Middle frontal gyrus (tissue), 1 donor: Measurements from ENCODE around the gene CDH8.
"Not testable (repeated sequence)": the region's sequence is repeated elsewhere in the genome, so short reads cannot be mapped to it uniquely, and the experiment has no call there.

Experiments used
- DNase-seq: peaks from one replicate; pipeline ENCODE4 v3.0.0-alpha.2; 2015; ENCODE audit warnings: low spot score; ENCODE audit errors: extremely low spot score

CDH8 gene

GRCh38 chr16:61934601-61935000, 101.6 kb downstream of the CDH8 start:
- no peak for DNase-seq

DNA sequence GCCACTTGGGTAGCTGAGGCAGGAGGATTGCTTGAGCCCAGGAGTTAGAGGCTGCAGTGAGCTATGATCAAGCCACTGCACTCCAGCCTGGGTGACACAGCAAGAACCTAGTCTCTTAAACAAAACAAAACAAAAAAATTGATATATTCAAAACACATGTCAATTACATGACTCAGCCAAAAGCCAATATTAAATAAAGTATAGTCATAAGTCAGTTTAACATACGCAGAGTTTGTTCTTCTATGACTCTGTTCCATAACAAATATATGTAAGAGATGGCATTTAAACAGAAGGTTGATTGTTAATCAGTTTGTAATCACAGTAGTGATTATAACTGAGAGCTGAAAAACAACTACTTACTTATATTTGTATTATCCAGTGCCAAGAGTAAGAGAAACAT, 106.5 kb downstream of the CDH8 start:
- DNase-seq, result no peak

DNA sequence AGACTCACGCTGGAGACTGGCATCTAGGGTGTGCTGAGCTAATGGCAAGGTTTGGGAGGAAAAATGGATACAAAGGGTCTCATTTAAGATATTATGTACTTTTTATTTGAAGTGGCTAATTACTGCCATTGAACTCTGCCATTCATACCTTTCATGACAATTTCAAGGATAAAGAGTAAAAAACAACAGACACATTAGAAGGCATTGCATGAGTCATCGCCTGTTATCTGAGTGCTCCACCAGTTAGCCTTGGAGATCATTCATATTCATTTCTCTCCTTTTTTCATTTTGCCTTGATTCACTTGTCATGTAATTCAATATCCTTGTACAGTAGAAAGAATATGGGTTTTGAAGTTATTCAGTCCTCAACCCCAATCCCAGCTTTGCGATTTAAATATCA, 109.5 kb downstream of the CDH8 start:
- no peak for DNase-seq

DNA sequence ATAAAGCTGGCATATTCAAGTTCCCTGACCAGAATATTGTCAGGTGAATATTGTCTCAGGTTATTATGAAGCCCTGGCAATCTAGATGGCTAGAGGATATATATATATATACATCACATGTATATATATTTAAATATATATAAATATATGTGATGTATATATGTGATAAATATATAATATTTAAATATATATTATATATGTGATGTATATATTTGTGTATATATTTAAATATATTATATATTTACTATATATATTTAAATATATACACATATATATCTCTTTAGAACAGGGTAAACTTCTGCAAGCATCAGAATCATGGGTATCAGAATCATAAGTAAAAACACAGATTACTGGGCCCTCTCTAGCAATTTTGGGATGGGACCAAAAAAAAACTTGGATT, 112.6 kb downstream of the CDH8 start:
- no peak for DNase-seq

DNA sequence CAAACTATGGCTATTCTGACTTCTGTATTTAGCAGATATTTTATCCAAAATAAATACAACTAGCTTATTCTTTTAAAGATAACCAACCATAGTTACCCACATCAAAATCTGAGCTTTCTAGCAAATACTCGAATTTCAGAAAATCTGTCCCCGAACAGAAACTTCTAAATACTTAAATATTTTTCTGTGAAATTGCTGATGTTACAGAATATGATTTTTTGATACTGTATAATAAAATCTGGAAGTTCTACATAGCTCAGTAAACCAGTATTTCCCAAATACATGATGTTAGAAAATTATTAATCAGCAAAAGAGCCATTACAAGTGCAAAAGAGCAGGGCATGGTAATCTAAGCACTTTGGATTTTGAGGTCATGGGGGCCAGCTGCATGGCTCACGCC, 114.9 kb downstream of the CDH8 start:
- DNase-seq, result no peak

DNA sequence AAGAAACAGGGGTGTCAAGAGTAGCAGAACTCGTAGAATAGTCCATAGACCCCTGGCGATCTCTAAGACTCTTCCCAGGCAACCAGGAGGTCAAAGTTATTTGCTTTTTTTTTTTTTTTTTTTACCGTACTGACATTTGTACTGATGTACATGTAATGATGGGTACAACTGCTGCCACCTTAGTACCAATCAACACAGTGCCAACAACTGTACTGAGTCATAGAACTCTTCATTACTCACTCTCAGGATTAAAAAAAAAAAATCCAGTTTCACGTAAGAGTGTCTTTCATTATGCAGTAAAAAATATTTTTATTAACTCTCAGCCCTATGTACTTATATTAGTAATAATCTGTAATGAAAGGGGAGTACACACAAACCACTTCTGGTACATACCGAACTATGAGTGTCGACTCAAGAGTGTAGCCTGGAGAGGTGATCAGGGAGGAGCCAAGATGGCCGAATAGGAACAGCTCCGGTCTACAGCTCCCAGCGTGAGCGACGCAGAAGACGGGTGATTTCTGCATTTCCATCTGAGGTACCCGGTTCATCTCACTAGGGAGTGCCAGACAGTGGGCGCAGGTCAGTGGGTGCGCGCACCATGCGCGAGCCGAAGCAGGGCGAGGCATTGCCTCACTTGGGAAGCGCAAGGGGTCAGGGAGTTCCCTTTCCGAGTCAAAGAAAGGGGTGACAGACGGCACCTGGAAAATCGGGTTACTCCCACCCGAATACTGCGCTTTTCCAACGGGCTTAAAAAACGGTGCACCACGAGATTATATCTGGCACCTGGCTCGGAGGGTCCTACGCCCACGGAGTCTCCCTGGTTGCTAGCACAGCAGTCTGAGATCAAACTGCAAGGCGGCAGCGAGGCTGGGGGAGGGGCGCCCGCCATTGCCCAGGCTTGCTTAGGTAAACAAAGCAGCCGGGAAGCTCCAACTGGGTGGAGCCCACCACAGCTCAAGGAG, 118.1 kb downstream of the CDH8 start:
- DNase-seq, result not testable (repeated sequence)

GRCh38 chr16:61915569-61915968, 120.7 kb downstream of the CDH8 start:
- no peak for DNase-seq

GRCh38 chr16:61909074-61909473, 127.2 kb downstream of the CDH8 start:
- no peak for DNase-seq

DNA sequence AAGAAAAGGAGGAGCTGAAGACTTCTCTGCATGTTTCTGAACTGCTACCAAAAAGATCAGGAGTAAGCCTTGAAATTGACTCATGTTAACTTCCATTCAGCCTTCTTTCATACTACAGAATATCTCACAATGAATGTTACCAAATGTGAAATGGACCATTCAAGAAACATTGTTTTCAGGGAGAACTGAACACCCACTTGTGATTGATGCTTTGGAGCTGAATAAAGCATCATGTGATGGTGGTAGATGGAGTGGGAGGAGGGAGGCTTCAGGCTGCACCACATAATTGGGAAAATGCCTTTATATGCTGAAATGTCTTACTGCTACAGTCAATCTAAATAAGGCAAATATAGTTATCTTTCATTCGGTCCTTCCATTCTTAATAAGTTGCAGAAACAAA, 127.8 kb downstream of the CDH8 start:
- no peak for DNase-seq

DNA sequence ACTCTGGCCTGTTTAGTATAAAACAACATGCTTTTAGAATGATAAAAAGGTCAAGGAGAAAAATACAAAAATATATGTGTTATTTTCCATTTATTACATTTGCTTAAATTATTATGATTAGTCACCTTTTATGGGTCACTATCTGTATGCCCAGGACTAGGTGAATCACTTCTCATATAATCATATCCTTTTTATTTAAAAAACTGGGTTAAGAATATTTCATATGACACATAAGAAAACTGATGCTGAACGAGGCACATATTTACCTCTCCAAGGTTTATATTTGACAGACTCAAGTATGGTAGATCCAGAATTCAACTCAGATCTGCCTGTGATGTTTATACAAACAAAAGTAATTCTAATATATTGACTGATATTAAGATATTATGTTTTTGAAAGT, 134.5 kb downstream of the CDH8 start:
- no peak for DNase-seq

- DNase-seq, result no peak
Observed at GRCh38 chr16:61900482-61900881, 135.8 kb downstream of the CDH8 start.

DNA sequence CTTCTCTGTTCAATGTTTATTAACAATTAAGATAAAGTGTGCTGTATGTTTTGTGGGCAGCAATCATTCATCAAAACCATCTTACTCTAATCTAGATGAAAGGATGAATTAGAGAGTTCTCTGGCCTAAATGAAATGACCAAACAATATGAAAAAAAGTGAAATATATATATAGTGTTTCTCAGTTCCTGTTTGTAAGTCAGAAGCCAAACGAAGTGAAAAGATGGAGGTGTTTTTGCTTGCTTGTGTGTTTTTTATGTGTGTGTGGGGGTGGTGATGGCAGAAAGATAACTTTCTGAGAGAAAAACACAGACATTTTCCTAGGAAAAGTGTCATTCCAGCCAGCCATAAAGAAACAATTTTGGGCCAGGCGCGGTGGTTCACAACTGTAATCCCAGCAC, 138.6 kb downstream of the CDH8 start:
- no peak for DNase-seq

- no peak for DNase-seq
Observed at GRCh38 chr16:61892531-61892930, 143.7 kb downstream of the CDH8 start.

DNA sequence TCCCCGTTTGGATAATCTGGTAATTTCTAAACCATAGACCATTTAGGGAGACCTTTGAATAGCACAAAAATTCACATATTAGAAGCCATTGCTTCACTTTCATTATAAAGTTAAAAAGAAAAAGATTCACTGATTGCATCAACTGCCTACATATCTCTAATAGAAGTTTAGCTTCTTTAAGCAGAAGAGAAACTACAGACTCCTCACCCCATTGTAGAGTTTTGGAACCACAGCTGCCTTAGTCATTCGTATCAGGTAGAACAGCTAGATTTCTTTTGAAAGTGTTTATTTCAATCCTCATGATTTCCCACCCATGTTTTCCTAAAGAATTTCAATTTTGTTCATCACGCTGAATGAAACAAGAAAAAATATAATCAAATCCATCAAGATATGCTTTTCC, 144.8 kb downstream of the CDH8 start:
- no peak for DNase-seq

DNA sequence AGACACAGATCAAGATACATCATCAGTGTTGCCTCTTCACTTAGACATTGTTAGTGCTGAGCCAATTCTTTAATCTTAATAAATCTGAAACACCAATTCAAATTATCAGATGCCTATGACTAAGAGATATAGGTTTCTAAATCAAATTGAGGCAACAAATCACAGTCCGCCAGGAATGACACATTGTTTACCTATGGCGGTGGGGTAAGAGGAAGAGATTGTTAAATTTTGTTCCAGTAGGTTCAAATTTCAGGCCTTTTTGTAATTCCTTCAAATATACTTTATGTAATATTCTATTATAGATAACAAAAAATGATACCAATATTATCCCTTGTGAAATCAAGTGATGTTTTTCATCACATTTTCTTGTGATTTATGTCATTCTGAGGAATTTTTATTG, 145.9 kb downstream of the CDH8 start:
- no peak for DNase-seq

- no peak for DNase-seq
Observed at GRCh38 chr16:61887903-61888302, 148.3 kb downstream of the CDH8 start.

GRCh38 chr16:61885343-61885742, 150.9 kb downstream of the CDH8 start:
- DNase-seq, result no peak

DNA sequence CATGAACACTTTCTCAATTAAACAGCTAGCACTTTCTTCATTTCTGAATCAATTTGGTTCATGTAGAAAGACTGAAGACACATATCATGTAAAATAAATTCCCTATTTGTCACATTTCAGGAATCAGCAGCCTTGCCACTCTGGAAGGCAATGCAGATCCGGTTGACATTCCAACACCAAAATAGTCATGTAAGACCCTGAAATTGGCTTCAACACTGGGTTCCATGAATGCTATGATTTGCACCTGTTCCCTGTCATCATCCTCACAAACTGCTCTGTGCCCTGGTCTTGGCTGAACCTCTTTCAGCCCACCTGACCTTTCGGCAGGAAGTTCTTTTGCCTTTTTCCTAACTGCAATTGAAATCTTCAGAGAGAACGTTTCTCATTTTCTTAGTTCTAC, 156.9 kb downstream of the CDH8 start:
- no peak for DNase-seq

GRCh38 chr16:61877436-61877835, 158.8 kb downstream of the CDH8 start:
- no peak for DNase-seq

DNA sequence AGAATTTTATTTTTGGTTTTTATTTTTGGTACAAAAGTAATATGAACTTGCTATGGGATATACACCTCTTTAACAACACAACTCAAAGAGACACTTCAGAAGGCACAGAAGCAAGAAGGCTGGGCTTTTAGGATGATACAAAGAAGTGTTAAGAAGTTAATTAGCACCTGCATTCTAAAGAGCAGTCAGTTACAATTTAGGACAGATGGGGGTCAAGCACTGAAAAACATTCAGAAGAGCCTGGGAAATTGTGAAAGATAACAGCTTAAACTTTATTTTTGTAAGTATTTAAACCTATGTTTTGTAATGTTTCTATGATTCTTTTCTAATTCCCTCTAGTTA, 163.5 kb downstream of the CDH8 start:
- DNase-seq, result no peak

- no peak for DNase-seq
Observed at GRCh38 chr16:61871837-61872777, 164.1 kb downstream of the CDH8 start.
